GM11168 (cell line): ENCODE data around the gene PLEKHD1.

Source experiments
- in situ Hi-C: fragments of 300-500 bp; cut with MboI; formaldehyde crosslinking; loops from one replicate; pipeline ENCODE4 v1.12.0; 2022; ENCODE audit warnings: low sequenced_read_pairs; ENCODE audit not compliant: unreplicated experiment

The PLEKHD1 gene

GRCh38 chr14:69505338-69506240, 21.1 kb downstream of the PLEKHD1 start:
- in situ Hi-C loops, result no loop called here

- in situ Hi-C loops, result no loop called here
These were observed 21.7 kb downstream of the PLEKHD1 start for GRCh38 chr14:69506241-69506595.

- in situ Hi-C loops, result no loop called here
These were observed 34.0 kb downstream of the PLEKHD1 start for GRCh38 chr14:69518289-69519101.

- in situ Hi-C loops, result no loop called here
These were observed 34.9 kb downstream of the PLEKHD1 start for GRCh38 chr14:69519204-69520100.

- in situ Hi-C loops, result no loop called here
These were observed 37.5 kb downstream of the PLEKHD1 start for GRCh38 chr14:69522026-69522425.

- in situ Hi-C loops, result no loop called here
These were observed 41.4 kb downstream of the PLEKHD1 start for GRCh38 chr14:69525896-69526295.

- in situ Hi-C loops, result no loop called here
These were observed 43.1 kb downstream of the PLEKHD1 start for GRCh38 chr14:69527635-69528034.

- in situ Hi-C loops, result no loop called here
These were observed 43.6 kb downstream of the PLEKHD1 start for GRCh38 chr14:69528143-69528542.

- in situ Hi-C loops, result no loop called here
These were observed 44.4 kb downstream of the PLEKHD1 start for GRCh38 chr14:69528930-69529329.

- in situ Hi-C loops, result no loop called here
These were observed 45.0 kb downstream of the PLEKHD1 start for GRCh38 chr14:69529563-69529962.

GRCh38 chr14:69530095-69530494, 45.6 kb downstream of the PLEKHD1 start:
- in situ Hi-C loops, result no loop called here

GRCh38 chr14:69531135-69531534, 46.6 kb downstream of the PLEKHD1 start:
- in situ Hi-C loops, result no loop called here

GRCh38 chr14:69532561-69533340, 48.2 kb downstream of the PLEKHD1 start:
- in situ Hi-C loops, result no loop called here

- in situ Hi-C loops, result no loop called here
These were observed 50.8 kb downstream of the PLEKHD1 start for GRCh38 chr14:69535230-69535848.

- in situ Hi-C loops, result no loop called here
These were observed 52.4 kb downstream of the PLEKHD1 start for GRCh38 chr14:69536971-69537370.

GRCh38 chr14:69537900-69538299, 53.4 kb downstream of the PLEKHD1 start:
- in situ Hi-C loops, result no loop called here

- in situ Hi-C loops, result no loop called here
These were observed 54.2 kb downstream of the PLEKHD1 start for GRCh38 chr14:69538766-69539165.

- in situ Hi-C loops, result no loop called here
These were observed 55.3 kb downstream of the PLEKHD1 start for GRCh38 chr14:69539631-69540410.
